ENCODE results near the gene DGKZ. TPM values are rescaled to one million over a fixed set of nuclear protein-coding genes. Genes with fewer than 3 reads are reported as not detected.

Gene DGKZ
- total and polyA plus RNA-seq, 4 donors, result 15.8 to 61.1 (median 34.8) TPM

Small RNAs within 50 kb of the gene (microRNA-seq; reads per million reads assigned to microRNA genes)
- 0 reads per million in 2 donors for gene MIR4688

Other genes starting within 250 kb of the DGKZ start
- gene PHF21A, start 226.0 kb upstream of the DGKZ start, total RNA-seq, result 10 to 100 TPM; 67.4 to 84.0 TPM
- gene PHF21A, start 226.0 kb upstream of the DGKZ start, polyA plus RNA-seq, result 10 to 100 TPM; 12.0 to 30.4 TPM
- 10 to 100 TPM; 10.5 to 18.4 TPM for gene CREB3L1, start 69.8 kb upstream of the DGKZ start, total RNA-seq
- gene CREB3L1, start 69.8 kb upstream of the DGKZ start, polyA plus RNA-seq, result 1 to 10 TPM; 6.9 to 8.5 TPM
- gene MDK, start 34.2 kb downstream of the DGKZ start, total RNA-seq, result 10 to 100 TPM; 11.8 to 23.4 TPM
- 10 to 100 TPM; 15.8 to 40.3 TPM for gene MDK, start 34.2 kb downstream of the DGKZ start, polyA plus RNA-seq
- under 1 TPM in 1 of 2 donors, not detected in 1; 0.29 TPM for gene CHRM4, start 44.3 kb downstream of the DGKZ start, total RNA-seq
- 1 to 10 TPM in 1 of 2 donors, under 1 TPM in 1; 0.28 to 1.9 TPM for gene CHRM4, start 44.3 kb downstream of the DGKZ start, polyA plus RNA-seq
- 10 to 100 TPM; 27.8 to 35.0 TPM for gene AMBRA1, start 246.6 kb downstream of the DGKZ start, total RNA-seq
- gene AMBRA1, start 246.6 kb downstream of the DGKZ start, polyA plus RNA-seq, result 1 to 10 TPM; 2.6 to 5.8 TPM